NCI-H2227 (cell line): ENCODE measurements around the gene KIF3B.
"Not testable (repeated sequence)": the region's sequence is repeated elsewhere in the genome, so short reads cannot be mapped to it uniquely, and the experiment has no call there.

ENCODE experiments used
- DNase-seq: peaks from one replicate; lab custom pipeline; 2025; ENCODE audit not compliant: unreplicated experiment; lab: John Stamatoyannopoulos, UW

The KIF3B gene

DNA sequence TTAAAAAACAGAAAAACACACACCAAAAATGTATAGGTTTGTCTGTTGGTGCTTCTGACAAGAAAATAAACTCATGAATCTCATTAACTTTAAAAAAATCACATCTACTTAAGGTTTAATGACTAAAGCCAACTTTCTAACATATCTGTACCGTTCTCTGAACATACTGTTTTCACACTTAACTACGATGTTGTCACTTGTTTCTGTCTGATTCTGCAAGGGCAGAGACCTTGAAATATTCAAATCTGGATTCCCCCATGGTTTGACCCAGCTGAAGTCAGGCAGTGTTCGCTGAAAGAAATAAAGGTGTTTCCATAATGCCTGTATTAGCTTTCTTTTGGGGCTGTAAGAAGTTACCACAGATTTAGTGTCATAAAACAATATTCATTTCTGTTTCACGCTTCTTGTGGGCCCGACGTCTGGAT is 78.0 kb downstream of the KIF3B start:
- DNase-seq = no peak

- not testable (repeated sequence) for DNase-seq
Observed at GRCh38 chr20:32355907-32356621, 78.6 kb downstream of the KIF3B start.

GRCh38 chr20:32356622-32357374 is 79.3 kb downstream of the KIF3B start:
- peak; percentile 24 for DNase-seq

- peak; percentile 74 for DNase-seq
Observed at GRCh38 chr20:32357375-32357868, 80.0 kb downstream of the KIF3B start.

DNA sequence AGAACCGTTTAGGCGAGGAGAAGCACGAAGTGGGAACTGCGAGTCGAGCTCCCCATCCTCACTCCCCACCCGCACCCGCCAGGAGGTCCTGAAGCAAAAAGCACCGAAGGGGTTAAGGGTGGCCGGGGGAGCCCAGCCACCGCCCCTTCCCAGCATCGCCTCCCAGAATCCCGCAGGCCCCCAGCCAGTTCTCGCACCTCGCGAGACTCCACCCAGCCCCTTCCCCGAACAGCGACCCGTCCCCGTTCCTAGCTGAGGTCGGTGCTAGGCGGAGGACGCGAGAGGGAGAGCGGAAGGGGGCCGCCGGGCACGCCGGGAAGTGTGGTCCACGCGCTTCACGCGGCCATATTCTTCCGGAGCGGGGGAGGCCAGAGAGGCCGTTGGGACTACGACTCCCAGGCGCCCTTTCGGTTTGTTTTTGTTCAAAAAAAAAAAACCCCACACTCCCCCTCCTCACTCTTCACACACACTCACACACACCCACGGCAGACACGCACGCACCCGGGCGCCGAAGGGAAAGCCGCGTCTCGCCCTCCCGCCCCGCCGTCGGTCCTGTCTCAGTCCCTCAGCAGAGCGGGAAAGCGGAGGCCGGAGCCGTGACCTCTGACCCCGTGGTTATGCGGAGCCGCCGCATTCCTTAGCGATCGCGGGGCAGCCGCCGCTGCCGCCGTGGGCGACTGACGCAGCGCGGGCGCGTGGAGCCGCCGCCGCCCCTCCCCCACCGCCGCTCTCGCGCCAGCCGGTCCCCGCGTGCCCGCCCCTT is 80.6 kb downstream of the KIF3B start, which contains the start of gene ASXL1:
Gene ASXL1, plus strand, starts transcription at position 463 of the 763 bp plus-strand sequence. CDS start 445 bp downstream, outside the sequence.
- DNase-seq = peak; percentile 99

DNA sequence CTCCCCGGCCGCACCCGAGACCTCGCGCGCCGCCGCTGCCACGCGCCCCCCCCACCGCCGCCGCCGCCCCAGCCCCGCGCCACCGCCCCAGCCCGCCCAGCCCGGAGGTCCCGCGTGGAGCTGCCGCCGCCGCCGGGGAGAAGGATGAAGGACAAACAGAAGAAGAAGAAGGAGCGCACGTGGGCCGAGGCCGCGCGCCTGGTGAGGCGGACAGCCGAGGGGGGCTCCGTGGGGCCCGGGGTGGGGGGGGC is 81.1 kb downstream of the KIF3B start:
- no peak for DNase-seq

GRCh38 chr20:32358883-32359632 is 81.6 kb downstream of the KIF3B start:
- DNase-seq = peak; percentile 81

GRCh38 chr20:32359633-32360332 is 82.3 kb downstream of the KIF3B start:
- DNase-seq = peak; percentile 41

- no peak for DNase-seq
Observed at GRCh38 chr20:32360333-32360634, 82.8 kb downstream of the KIF3B start.

GRCh38 chr20:32362901-32363364 is 85.5 kb downstream of the KIF3B start:
- DNase-seq = no peak

- DNase-seq = no peak
Observed at GRCh38 chr20:32363492-32363891, 86.0 kb downstream of the KIF3B start.

- no peak for DNase-seq
Observed at GRCh38 chr20:32364554-32365208, 87.2 kb downstream of the KIF3B start.

DNA sequence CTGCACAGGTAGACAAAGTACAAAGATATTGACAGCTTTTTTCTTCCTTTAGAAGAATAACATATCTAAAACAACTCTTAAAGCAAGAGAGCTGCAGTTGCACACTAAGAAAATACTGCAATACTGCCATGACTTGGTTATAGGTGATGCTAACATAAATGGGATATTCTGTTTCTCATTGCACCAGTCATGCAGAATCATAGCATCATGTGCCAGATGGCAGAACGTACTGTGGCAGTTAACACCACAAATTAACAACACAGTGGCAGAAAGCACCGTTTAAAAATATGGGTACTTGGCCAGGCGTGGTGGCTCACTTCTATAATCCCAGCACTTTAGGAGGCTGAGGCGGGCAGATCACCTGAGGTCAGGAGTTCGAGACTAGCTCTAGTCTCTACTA is 88.1 kb downstream of the KIF3B start:
- no peak for DNase-seq

DNA sequence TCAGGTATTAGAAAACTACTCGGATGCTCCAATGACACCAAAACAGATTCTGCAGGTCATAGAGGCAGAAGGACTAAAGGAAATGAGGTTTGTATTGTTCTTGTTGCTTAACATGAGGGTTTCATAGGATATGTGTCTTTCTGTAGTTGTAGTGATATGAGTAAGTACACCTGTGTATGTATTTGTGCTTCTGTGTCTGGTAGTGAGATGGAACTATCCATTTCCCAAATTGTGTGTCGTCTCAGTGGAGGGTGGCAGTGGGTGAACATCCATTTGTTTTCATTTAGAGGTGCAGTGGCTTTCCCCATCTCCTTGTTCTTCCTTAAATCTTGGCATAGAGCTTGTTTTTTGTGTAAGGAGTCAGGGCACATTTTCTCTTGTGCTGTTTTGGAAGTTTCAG is 88.9 kb downstream of the KIF3B start:
- no peak for DNase-seq

GRCh38 chr20:32368323-32368722 is 90.9 kb downstream of the KIF3B start:
- no peak for DNase-seq

DNA sequence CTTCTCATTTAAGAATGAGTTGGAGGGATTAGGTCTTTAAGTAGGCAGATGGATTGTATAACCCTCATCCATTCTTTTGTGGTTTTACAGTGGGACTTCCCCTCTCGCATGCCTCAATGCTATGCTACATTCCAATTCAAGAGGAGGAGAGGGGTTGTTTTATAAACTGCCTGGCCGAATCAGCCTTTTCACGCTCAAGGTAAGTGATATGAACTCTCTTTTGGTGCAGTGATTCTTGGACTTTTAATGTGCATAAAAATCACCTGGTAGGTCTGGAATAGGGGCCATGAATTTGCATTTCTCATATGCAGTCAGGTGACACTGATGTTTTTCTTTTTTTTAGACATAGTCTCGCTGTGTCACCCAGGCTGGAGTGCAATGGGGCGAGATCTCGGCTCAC is 91.5 kb downstream of the KIF3B start:
- no peak for DNase-seq

DNA sequence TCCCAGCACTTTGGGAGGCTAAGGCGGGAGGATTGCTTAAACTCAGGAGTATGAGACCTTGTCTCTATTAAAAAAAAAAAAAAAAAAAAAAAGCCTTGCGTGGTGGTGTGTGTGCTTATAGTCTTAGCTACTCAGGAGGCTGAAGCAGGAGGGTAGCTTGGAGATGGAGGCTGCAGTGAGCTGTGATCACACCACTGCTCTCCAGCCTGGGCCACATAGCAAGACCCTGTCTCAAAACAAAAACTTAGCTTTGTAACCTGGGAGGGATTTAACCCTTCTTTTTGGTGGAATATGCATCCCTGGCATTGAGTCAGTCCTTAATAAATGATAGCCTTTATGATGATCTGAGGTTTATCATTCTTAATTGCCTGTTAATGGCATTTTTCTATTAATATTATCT is 93.4 kb downstream of the KIF3B start:
- DNase-seq = no peak

DNA sequence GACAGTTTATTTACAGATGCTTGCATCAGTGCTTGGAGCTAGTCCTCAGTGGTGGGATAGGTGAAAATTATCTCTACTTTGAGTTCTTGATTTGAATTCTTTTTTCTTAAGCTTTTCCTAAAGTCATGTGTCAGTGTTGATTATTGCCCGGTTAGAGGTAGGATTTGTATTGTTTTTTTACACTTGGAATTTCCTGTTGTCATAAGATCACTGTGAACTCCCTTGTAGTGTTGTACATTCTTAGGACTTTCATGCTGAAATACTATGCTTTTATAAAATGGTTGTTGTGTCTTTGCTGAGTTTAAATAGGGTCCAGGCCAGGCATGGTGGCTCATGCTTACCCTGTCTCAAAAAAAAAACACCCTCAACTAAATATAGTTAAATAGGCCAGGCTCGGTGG is 101.0 kb downstream of the KIF3B start:
- DNase-seq = no peak

DNA sequence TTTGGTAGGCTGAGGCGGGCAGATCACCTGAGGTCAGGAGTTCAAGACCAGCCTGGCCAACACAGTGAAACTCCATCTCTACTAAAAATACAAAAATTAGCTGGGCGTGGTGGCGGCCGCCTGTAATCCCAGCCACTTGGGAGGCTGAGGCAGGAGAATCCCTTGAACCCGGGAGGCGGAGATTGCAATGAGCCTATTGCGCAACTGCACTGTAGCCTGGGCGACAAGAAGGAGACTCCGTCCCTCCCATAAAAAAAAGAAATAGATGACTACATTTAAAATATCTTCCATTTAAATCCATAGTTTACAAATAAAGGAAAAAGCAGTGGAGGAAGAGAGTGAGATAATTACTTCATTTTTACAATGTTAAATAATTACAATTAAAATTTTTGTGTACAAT is 102.6 kb downstream of the KIF3B start:
- not testable (repeated sequence) for DNase-seq

GRCh38 chr20:32380745-32381144 is 103.3 kb downstream of the KIF3B start:
- DNase-seq = no peak
